Measurements from ENCODE around the gene PLA2G4F. TPM values are rescaled to one million over a fixed set of nuclear protein-coding genes. Genes with fewer than 3 reads are reported as not detected.

The PLA2G4F gene
- total and polyA plus RNA-seq, 12 donors, result 0.03 to 13.8 (median 1.7) TPM

- intact Hi-C loops (cut with DNase I), result no loop called here
- DNase-seq, result no peak
- H3K27ac ChIP-seq, result peak overlapping the region in 1 of 10 donors; percentile 23
- H3K36me3 ChIP-seq, result peaks cover 0 to 100% (median 44%) of the 10 kb centered on the region in 9 donors
- 45 to 52% methylated on average over 5 of the region's 5 CpGs for WGBS, 2 donors
- TF ChIP-seq CTCF (IDR thresholded peaks at IDR 0.05), result no peak
- H3K4me3 ChIP-seq, result no peak overlapping the region
- no peaks in the 10 kb centered on the region for H3K9me3 ChIP-seq
- peak in 2 of 8 donors; percentile 20 to 59 for ATAC-seq
- H3K27me3 ChIP-seq, result no peaks in the 10 kb centered on the region
- peaks cover 0 to 34% (median 20%) of the 10 kb centered on the region in 9 donors for H3K4me1 ChIP-seq
Measured at GRCh38 chr15:42175671-42176070, 19.2 kb upstream of the PLA2G4F start.

- Histone ChIP-seq H3K36me3 (peaks cover 0 to 100% (median 51%) of the 10 kb centered on the region in 9 donors), H3K9me3 (no peaks in the 10 kb centered on the region), H3K4me1 (peaks cover 0 to 34% (median 21%) of the 10 kb centered on the region in 9 donors), H3K27ac (peak overlapping the region in 2 of 10 donors; percentile 9 to 38), H3K4me3 (no peak overlapping the region), H3K27me3 (no peaks in the 10 kb centered on the region)
- WGBS, 2 donors, result 67 to 79% methylated on average over 5 of the region's 5 CpGs
- ATAC-seq, result peak in 3 of 8 donors; percentile 17 to 56 (median 47)
- no peak for TF ChIP-seq CTCF (IDR thresholded peaks at IDR 0.05)
- DNase-seq, result no peak
- intact Hi-C loops (cut with DNase I), result no loop called here
Measured at GRCh38 chr15:42172475-42172874, 16.0 kb upstream of the PLA2G4F start.

GRCh38 chr15:42171795-42172194 is 15.4 kb upstream of the PLA2G4F start:
- Histone ChIP-seq H3K4me1 (peaks cover 0 to 34% (median 21%) of the 10 kb centered on the region in 9 donors), H3K9me3 (no peaks in the 10 kb centered on the region), H3K36me3 (peaks cover 0 to 100% (median 57%) of the 10 kb centered on the region in 9 donors), H3K27ac (peak overlapping the region in 3 of 10 donors; percentile 38 to 50 (median 45)), H3K27me3 (no peaks in the 10 kb centered on the region), H3K4me3 (no peak overlapping the region)
- ATAC-seq, result no peak
- 79 to 93% methylated on average over 1 of the region's 1 CpG for WGBS, 2 donors
- TF ChIP-seq CTCF (IDR thresholded peaks at IDR 0.05), result no peak
- DNase-seq, result no peak
- intact Hi-C loops (cut with DNase I), result no loop called here

- TF ChIP-seq CTCF (IDR thresholded peaks at IDR 0.05), result no peak
- H3K36me3 ChIP-seq, result peaks cover 0 to 100% (median 64%) of the 10 kb centered on the region in 9 donors
- H3K4me3 ChIP-seq, result no peak overlapping the region
- peak in 7 of 8 donors; percentile 22 to 72 (median 67) for ATAC-seq
- no peak for DNase-seq
- H3K9me3 ChIP-seq, result no peaks in the 10 kb centered on the region
- intact Hi-C loops (cut with DNase I), result no loop called here
- H3K27me3 ChIP-seq, result no peaks in the 10 kb centered on the region
- 26 to 27% methylated on average over 1 of the region's 1 CpG for WGBS, 2 donors
- peak overlapping the region in 6 of 10 donors; percentile 29 to 50 (median 42) for H3K27ac ChIP-seq
- H3K4me1 ChIP-seq, result peaks cover 0 to 33% (median 21%) of the 10 kb centered on the region in 9 donors
Measured at GRCh38 chr15:42171122-42171521, 14.7 kb upstream of the PLA2G4F start.

Data from heart right ventricle (tissue), 16 donors.